Effector memory CD4-positive, alpha-beta T cell (primary cell): ENCODE results near the gene USP48.

ENCODE experiments used
- DNase-seq, 3 donors: peaks; one replicate each; pipeline ENCODE4 v3.0.0-alpha.2; 2020
- H3K27ac ChIP-seq: 2 replicates; pipeline ENCODE4 v1.7.0; 2013; ENCODE audit warnings: mild to moderate bottlenecking, low read length, moderate library complexity; ENCODE audit not compliant: insufficient read depth, poor library complexity, severe bottlenecking
- H3K27me3 ChIP-seq: replicated peaks from 2 replicates; pipeline ENCODE4 v1.7.0; 2013; ENCODE audit warnings: mild to moderate bottlenecking, low read length; ENCODE audit not compliant: insufficient read depth, control insufficient read depth, poor library complexity, severe bottlenecking
- H3K36me3 ChIP-seq: 2 replicates; pipeline ENCODE4 v1.7.0; 2013; ENCODE audit warnings: mild to moderate bottlenecking, low read length, moderate library complexity; ENCODE audit not compliant: control insufficient read depth, insufficient read depth
- H3K4me1 ChIP-seq: 2 replicates; pipeline ENCODE4 v1.7.0; 2013; ENCODE audit warnings: low read length, mild to moderate bottlenecking; ENCODE audit not compliant: control insufficient read depth, insufficient read depth, poor library complexity, severe bottlenecking
- H3K4me3 ChIP-seq: 2 replicates; pipeline ENCODE4 v1.7.0; 2013; ENCODE audit warnings: low read length, low read depth, mild to moderate bottlenecking; ENCODE audit not compliant: insufficient read depth, poor library complexity, severe bottlenecking
- H3K9me3 ChIP-seq: 2 replicates; pipeline ENCODE4 v1.7.0; 2013; ENCODE audit warnings: mild to moderate bottlenecking, low read length, moderate library complexity; ENCODE audit not compliant: control insufficient read depth

USP48 gene

DNA sequence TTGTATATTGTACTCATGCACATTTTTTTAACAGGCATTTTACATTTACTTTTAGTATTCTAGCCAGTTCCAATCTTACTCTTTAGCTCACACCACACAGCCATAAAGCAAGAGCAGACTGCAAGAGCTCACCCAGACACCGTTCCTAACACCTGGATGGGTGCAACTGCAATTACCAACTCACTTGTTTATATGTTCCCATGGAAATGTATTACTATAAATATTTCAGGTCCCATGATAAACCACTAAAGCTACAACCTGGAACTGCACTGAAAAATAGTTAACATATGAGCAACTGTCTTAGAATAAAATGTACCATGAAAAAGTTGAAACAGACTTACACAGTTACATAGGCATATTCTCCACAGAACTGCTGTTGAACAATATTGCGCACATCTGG is 30.8 kb downstream of the USP48 start:
- no peaks in the 10 kb centered on the region for H3K4me1 ChIP-seq
- no peak for DNase-seq
- no peak overlapping the region for H3K4me3 ChIP-seq
- H3K36me3 ChIP-seq = peaks cover 47% of the 10 kb centered on the region
- H3K27me3 ChIP-seq = no peaks in the 10 kb centered on the region
- H3K9me3 ChIP-seq = no peaks in the 10 kb centered on the region
- H3K27ac ChIP-seq = no peak overlapping the region

DNA sequence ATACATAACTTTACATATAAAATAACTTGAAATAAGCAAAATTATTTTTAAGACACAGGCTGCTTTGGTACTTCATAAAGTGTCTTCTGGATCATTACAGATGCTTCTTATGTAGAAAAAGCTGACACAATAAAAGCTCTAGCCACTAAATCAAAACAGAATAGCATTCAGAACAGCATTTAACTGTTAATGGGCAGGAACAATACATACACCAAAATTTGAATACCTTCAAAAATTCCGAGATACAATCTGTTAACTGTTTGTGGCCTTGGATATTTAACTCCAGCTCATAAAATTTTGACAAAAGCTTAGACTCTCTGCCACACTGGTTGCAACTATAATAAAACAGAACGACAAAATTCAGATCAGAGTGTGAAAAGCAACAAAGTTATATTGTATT is 31.7 kb downstream of the USP48 start:
- DNase-seq = no peak
- H3K27ac ChIP-seq = no peak overlapping the region
- H3K27me3 ChIP-seq = no peaks in the 10 kb centered on the region
- no peaks in the 10 kb centered on the region for H3K4me1 ChIP-seq
- H3K4me3 ChIP-seq = no peak overlapping the region
- peaks cover 47% of the 10 kb centered on the region for H3K36me3 ChIP-seq
- no peaks in the 10 kb centered on the region for H3K9me3 ChIP-seq

DNA sequence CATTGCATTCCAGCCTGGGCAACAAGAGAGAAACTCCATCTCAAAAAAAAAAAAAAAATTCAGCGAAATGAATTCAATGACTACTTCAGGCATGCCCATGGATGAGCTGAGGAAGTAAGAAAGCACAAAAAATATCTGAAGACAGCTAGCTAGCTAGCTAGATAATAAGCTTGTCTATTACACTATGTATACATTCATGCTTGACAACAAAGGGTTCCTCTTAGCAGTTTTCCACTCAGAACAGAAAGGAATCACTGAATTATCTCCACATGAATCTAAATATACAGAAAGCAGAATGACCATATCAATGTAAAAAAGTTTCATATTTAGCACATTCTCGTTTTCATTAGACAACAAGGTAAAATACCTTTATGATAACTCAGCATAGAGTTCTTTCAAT is 32.1 kb downstream of the USP48 start:
- no peaks in the 10 kb centered on the region for H3K27me3 ChIP-seq
- no peak overlapping the region for H3K4me3 ChIP-seq
- H3K36me3 ChIP-seq = peaks cover 48% of the 10 kb centered on the region
- no peaks in the 10 kb centered on the region for H3K9me3 ChIP-seq
- no peak for DNase-seq
- no peak overlapping the region for H3K27ac ChIP-seq
- no peaks in the 10 kb centered on the region for H3K4me1 ChIP-seq

DNA sequence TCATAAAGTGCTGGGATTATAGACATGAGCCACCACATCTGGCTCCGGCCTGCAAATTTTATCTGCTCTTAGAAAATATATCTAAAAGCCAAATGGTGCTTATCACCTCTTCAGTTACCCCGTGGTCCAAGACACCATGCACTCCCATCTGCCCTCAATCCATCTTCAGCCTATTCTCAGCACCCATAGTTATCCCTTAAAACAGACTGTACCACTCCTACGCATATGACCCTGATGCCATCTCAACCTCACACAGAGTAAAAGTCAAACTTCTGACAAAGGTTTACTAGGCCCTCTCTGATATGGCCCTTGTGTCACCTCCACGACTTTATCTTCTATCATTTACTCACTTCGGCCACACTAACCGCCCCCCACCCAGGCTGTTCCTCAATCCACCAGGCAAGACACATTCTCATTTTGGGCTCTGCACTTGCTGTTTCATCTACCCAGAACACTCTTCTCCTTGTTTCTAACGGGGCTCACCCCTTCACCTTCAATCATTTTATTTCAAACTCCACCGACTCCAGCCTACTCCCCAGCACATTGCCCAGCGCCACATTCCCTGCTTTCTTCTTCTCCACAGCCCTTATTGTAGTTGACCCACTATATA is 33.0 kb downstream of the USP48 start:
- no peak for DNase-seq
- Histone ChIP-seq H3K4me3 (no peak overlapping the region), H3K27me3 (no peaks in the 10 kb centered on the region), H3K9me3 (no peaks in the 10 kb centered on the region), H3K27ac (no peak overlapping the region), H3K4me1 (no peaks in the 10 kb centered on the region), H3K36me3 (peaks cover 43% of the 10 kb centered on the region)

DNA sequence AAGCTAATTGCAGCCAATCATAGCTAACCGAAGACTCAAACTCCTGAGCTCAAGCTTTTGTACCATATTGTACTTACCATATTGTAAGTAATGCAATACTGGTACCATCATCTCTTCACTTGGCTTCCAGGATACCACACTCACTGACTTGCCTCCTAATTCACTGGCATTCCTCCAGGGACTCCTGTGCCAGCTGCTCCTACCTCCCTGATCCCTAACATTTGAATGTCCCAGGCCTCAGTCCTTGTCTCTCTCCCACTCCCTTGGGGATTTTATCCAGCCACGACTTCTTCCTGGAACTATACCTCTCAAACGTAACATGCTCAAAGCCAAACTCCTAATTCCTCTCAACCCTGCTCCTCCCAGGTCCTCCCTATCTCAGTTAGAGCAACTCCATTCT is 33.8 kb downstream of the USP48 start:
- Histone ChIP-seq H3K36me3 (peaks cover 41% of the 10 kb centered on the region), H3K4me1 (no peaks in the 10 kb centered on the region), H3K9me3 (no peaks in the 10 kb centered on the region), H3K4me3 (no peak overlapping the region), H3K27ac (no peak overlapping the region), H3K27me3 (no peaks in the 10 kb centered on the region)
- DNase-seq = no peak

DNA sequence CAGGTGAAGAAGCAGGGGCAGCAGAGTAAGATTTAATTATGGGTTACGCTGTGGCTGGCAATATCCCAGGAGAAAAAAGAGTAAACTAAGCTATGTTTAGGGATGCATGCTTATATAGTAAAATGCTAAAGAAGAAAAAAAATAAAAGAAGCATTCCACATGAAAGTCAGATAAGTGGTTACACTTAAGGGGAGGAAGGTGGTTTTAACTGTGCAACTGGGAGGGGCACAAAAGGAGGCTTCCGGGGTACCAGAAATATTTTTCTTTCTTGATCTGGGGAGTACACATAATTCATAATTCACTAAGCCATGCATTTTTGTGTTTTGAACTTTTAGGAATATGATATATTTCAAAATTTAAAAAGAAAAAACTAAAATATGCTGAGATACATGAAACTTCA is 39.5 kb downstream of the USP48 start:
- Histone ChIP-seq H3K4me3 (no peak overlapping the region), H3K4me1 (no peaks in the 10 kb centered on the region), H3K36me3 (peaks cover 18% of the 10 kb centered on the region), H3K9me3 (no peaks in the 10 kb centered on the region), H3K27ac (no peak overlapping the region), H3K27me3 (no peaks in the 10 kb centered on the region)
- DNase-seq = no peak

DNA sequence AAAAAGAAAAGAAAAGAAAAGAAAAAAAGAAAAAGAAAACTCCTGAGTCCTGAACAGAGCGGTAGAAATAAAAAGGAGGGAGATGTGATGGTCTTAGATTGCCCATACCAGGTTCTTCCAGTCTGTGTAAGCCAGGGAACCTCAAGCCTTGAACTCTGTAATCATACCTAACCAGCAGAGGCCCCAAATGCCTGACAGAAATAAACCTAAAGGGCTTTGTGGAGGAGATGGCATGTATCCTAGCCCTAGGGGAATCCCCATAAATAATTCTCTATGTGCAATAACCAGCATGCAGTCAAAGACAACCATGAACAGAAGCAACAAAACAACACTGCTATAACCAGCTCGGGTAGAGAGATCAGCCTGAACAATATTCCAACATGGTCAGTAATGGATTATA is 40.4 kb downstream of the USP48 start:
- no peak for DNase-seq
- Histone ChIP-seq H3K4me3 (no peak overlapping the region), H3K36me3 (peaks cover 11% of the 10 kb centered on the region), H3K9me3 (no peaks in the 10 kb centered on the region), H3K27me3 (no peaks in the 10 kb centered on the region), H3K4me1 (no peaks in the 10 kb centered on the region), H3K27ac (no peak overlapping the region)

DNA sequence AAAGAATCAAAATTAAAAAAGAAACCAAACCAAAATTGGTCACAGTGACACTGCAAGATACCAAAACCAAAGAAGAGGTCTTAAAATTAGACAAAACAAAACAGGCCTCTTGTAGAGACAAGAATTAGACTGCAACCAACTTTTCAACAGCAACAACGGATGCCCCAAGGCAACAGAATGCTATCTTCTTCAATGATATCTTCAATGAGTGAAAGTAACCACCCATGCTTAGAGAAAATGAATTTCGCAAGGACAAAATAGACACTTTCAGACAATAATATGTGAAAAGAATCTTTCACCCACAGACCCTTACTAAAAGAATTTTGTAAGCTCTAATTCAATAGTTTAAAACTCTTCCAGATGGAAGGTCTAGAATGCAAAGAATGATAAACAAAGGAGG is 41.7 kb downstream of the USP48 start:
- no peak overlapping the region for H3K27ac ChIP-seq
- no peaks in the 10 kb centered on the region for H3K9me3 ChIP-seq
- H3K27me3 ChIP-seq = no peaks in the 10 kb centered on the region
- no peak for DNase-seq
- no peaks in the 10 kb centered on the region for H3K4me1 ChIP-seq
- H3K4me3 ChIP-seq = no peak overlapping the region
- H3K36me3 ChIP-seq = peaks cover 8% of the 10 kb centered on the region

DNA sequence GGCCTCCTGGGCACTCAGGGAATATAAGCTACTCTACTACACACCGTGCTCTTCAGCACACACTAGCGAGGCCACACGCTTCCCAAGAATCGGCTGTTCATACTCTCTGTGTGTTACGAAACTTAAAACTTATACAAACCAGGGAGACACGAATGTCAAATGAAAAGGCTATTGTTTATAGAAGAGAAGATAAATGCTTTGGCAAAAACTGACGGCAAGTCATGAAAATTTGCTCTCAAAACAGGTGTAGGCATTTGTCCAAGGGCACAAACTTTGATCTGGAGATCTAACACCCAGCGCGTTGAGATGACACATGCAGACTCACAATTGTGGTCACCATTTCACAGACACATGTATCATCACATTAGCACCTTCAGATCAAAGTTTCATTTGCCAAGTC is 46.1 kb downstream of the USP48 start:
- H3K36me3 ChIP-seq = peaks cover 16% of the 10 kb centered on the region
- H3K4me1 ChIP-seq = no peaks in the 10 kb centered on the region
- no peak overlapping the region for H3K4me3 ChIP-seq
- no peaks in the 10 kb centered on the region for H3K27me3 ChIP-seq
- no peaks in the 10 kb centered on the region for H3K9me3 ChIP-seq
- H3K27ac ChIP-seq = no peak overlapping the region
- DNase-seq = no peak

DNA sequence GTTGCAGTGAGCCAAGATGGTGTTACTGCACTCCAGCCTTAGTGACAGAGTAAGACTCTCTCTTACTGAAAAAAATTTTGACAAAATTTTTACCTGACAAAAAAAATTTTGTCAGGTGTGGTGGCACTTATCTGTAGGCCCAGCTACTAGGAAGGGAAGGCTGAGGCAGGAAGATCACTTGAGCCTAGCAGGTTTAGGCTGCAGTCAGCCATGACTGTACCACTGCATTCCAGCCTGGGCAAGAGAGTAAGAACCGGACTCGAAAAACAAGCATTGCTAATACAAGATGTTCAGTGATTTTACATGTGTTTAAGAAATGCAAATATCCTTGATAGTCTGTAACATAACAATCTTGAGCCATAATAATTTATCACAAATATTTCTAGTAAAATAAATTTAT is 46.9 kb downstream of the USP48 start:
- Histone ChIP-seq H3K27ac (no peak overlapping the region), H3K4me3 (no peak overlapping the region), H3K4me1 (no peaks in the 10 kb centered on the region), H3K27me3 (no peaks in the 10 kb centered on the region), H3K36me3 (peaks cover 16% of the 10 kb centered on the region), H3K9me3 (no peaks in the 10 kb centered on the region)
- DNase-seq = no peak

DNA sequence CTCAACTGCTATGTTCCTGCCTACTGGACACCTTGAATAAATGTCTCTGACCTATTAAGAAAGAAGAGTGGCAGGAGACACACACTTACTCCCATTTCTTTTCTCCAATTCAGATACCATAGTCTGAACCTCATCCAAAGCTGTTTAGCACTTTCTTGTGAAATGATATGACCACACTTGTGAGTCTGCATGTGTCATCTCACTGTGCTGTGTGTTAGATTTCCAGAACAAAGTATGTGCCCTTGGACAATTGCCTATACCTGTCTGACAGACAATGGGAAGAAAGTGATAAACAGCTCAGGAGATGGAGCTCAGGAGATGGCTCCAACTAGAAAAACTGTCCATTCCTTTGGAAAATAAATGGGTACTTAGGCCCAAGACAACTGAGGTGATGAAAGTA is 48.4 kb downstream of the USP48 start:
- Histone ChIP-seq H3K36me3 (peaks cover 22% of the 10 kb centered on the region), H3K27me3 (no peaks in the 10 kb centered on the region), H3K27ac (no peak overlapping the region), H3K4me1 (no peaks in the 10 kb centered on the region), H3K4me3 (no peak overlapping the region), H3K9me3 (no peaks in the 10 kb centered on the region)
- DNase-seq = no peak
